Tibial nerve (tissue), 4 donors: ENCODE results near the gene STX8. TPM values are rescaled to one million over a fixed set of nuclear protein-coding genes. Genes with fewer than 3 reads are reported as not detected.

Experiments
- DNase-seq, 2 donors: peaks; one replicate each; pipeline ENCODE4 v3.0.0-alpha.2; 2019; ENCODE audit warnings: low spot score in 2 of 2
- H3K27ac ChIP-seq, 4 donors: fragments of 200-600 bp; sonication (generic) in 3 of 4; one replicate each; pipeline ENCODE4 v1.5.1; 2017 to 2019; ENCODE audit warnings: mild to moderate bottlenecking in 1 of 4
- H3K27me3 ChIP-seq, 2 donors: fragments of 200-600 bp; sonication (generic) in 1 of 2; one replicate each; pipeline versions ENCODE4 v1.5.1 to v1.6.0; 2017 to 2019
- H3K36me3 ChIP-seq, 3 donors: fragments of 200-600 bp; sonication (generic); one replicate each; pipeline ENCODE4 v1.5.1; 2018 to 2019
- H3K4me1 ChIP-seq, 4 donors: fragments of 200-600 bp; sonication (generic) in 3 of 4; one replicate each; pipeline ENCODE4 v1.5.1; 2017 to 2019
- H3K4me3 ChIP-seq, 4 donors: fragments of 200-600 bp; sonication (generic) in 3 of 4; one replicate each; pipeline ENCODE4 v1.5.1; 2017 to 2019; ENCODE audit warnings: mild to moderate bottlenecking in 1 of 4, moderate library complexity in 1 of 4
- H3K9me3 ChIP-seq, 4 donors: fragments of 200-600 bp; sonication (generic) in 3 of 4; one replicate each; pipeline ENCODE4 v1.5.1; 2017 to 2019
- CTCF ChIP-seq, 5 experiments: fragments of 200-600 bp in 3 of 5; fragments of 450-650 bp in 2 of 5; sonication (generic) in 3 of 5; IDR thresholded peaks; one replicate each; pipeline ENCODE4 v1.5.1; 2016 to 2019; ENCODE audit warnings: antibody characterized with exemption in 5 of 5, mild to moderate bottlenecking in 3 of 5, moderate library complexity in 2 of 5
- EP300 ChIP-seq, 2 donors: sonication (generic); formaldehyde crosslinking; IDR thresholded peaks; one replicate each; pipeline ENCODE4 v1.6.1; 2017; ENCODE audit warnings: antibody characterized with exemption in 2 of 2, mild to moderate bottlenecking in 1 of 2
- POLR2A ChIP-seq, 2 donors: fragments of 450-650 bp; IDR thresholded peaks; one replicate each; pipeline ENCODE4 v1.6.1; 2017; ENCODE audit warnings: antibody characterized with exemption in 2 of 2, mild to moderate bottlenecking in 2 of 2, moderate library complexity in 2 of 2
- WGBS, 2 donors: methylation state at CpG; one replicate each; pipeline ENCODE4 v1.1.5; 2018; 5-methylcytosine and 5-hydroxymethylcytosine counted together
- total RNA-seq, 4 donors: library from RNA; depleted of rRNA; stranded (reverse); fragments of >200 nt; gene quantifications; one replicate each; pipeline ENCODE4 v1.1.0, GENCODE V29; 2016

Gene STX8
- total RNA-seq, 4 donors from 2014 or later = 57.7 to 97.2 (median 69.1) TPM

DNA sequence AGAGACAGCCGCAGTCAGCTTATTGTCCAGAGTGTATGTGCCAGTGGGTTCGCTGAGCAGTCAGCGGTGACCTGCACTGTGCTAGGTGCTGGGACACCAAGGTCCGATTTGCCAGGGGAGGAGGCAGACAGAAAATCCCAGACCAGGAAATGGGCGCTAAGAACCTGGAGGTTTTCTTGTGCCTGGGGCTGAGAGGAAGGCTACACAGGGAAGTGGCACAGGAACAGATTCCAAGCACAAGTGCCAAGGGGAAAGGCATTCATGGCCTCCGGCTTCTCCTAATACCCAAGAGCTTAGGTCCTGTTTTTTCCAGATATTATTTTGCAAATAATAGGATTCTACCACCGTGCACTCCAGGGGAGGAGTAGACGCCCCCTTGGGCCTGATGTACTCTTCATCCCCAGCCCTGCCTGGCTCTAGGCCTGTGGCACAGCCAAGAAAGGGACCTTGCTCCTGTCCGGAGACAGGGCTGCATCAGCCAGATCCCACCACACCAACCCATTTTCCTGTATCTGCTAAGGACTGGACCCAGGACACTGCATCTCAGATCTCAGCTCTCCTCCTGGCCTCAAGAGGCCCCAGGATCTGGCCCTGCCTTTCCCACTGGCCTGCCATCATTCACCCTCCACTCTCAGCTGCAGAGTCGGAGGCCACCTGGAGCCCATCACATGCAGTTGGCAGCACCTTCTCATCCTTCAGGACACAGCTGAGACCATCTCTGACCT is 367.1 kb downstream of the STX8 start:
- DNase-seq = no peak
- Histone ChIP-seq H3K27me3 (no peaks in the 10 kb centered on the region), H3K4me1 (peaks cover 0 to 13% (median 11%) of the 10 kb centered on the region in 4 donors), H3K9me3 (no peaks in the 10 kb centered on the region), H3K36me3 (no peaks in the 10 kb centered on the region), H3K27ac (no peak overlapping the region), H3K4me3 (no peak overlapping the region)
- no peak for TF ChIP-seq POLR2A (IDR thresholded peaks at IDR 0.05)
- TF ChIP-seq EP300 (IDR thresholded peaks at IDR 0.05) = no peak
- no peak for TF ChIP-seq CTCF (IDR thresholded peaks at IDR 0.05)
- 88 to 93% methylated on average over 10 of the region's 10 CpGs for WGBS, 2 donors

- Histone ChIP-seq H3K27ac (peak overlapping the region in 2 of 4 donors; percentile 3 to 25), H3K9me3 (no peaks in the 10 kb centered on the region), H3K4me3 (peak overlapping the region in 1 of 4 donors; percentile 0), H3K36me3 (no peaks in the 10 kb centered on the region), H3K27me3 (no peaks in the 10 kb centered on the region), H3K4me1 (peaks cover 0 to 13% (median 11%) of the 10 kb centered on the region in 4 donors)
- WGBS, 2 donors = 23 to 44% methylated on average over 14 of the region's 14 CpGs
- no peak for DNase-seq
- TF ChIP-seq EP300 (IDR thresholded peaks at IDR 0.05) (no peak), POLR2A (IDR thresholded peaks at IDR 0.05) (no peak), CTCF (IDR thresholded peaks at IDR 0.05) (no peak)
Observed at GRCh38 chr17:9206741-9207332, 368.8 kb downstream of the STX8 start.

DNA sequence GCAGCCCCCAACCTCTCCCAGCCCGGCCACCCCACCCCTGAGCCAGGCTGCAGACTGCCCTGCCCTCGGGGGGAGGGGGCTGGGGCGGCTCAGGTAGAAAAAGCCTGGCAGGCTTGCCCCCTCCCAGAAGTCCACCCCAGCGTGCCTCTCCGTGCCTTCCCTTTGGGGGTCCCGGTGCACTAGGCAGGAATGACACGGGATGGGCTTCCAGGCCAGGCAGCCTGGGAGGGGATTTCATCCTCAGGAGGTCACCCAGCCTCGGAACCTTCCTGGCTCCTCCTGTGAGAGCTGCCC is 369.3 kb downstream of the STX8 start:
- peak overlapping the region in 2 of 4 donors; percentile 3 to 25 for H3K27ac ChIP-seq
- WGBS, 2 donors = 22 to 60% methylated on average over 4 to 8 of the region's 8 CpGs
- DNase-seq = no peak

GRCh38 chr17:9205520-9206409 is 369.9 kb downstream of the STX8 start:
- no peak for TF ChIP-seq EP300 (IDR thresholded peaks at IDR 0.05)
- TF ChIP-seq CTCF (IDR thresholded peaks at IDR 0.05) = no peak
- TF ChIP-seq POLR2A (IDR thresholded peaks at IDR 0.05) = no peak
- Histone ChIP-seq H3K27me3 (no peaks in the 10 kb centered on the region), H3K4me1 (peaks cover 0 to 13% (median 11%) of the 10 kb centered on the region in 4 donors), H3K36me3 (no peaks in the 10 kb centered on the region), H3K27ac (peak overlapping the region in 1 of 4 donors; percentile 25), H3K9me3 (no peaks in the 10 kb centered on the region), H3K4me3 (no peak overlapping the region)
- no peak for DNase-seq
- 59 to 73% methylated on average over 14 of the region's 14 CpGs for WGBS, 2 donors

More for the DNA sequence above, 369.3 kb downstream of the STX8 start:
- Histone ChIP-seq H3K27me3 (no peaks in the 10 kb centered on the region), H3K9me3 (no peaks in the 10 kb centered on the region), H3K4me1 (peaks cover 0 to 13% (median 11%) of the 10 kb centered on the region in 4 donors), H3K36me3 (no peaks in the 10 kb centered on the region), H3K4me3 (peak overlapping the region in 1 of 4 donors; percentile 0)
- TF ChIP-seq POLR2A (IDR thresholded peaks at IDR 0.05) (no peak), CTCF (IDR thresholded peaks at IDR 0.05) (no peak), EP300 (IDR thresholded peaks at IDR 0.05) (no peak)
